RWPE2 (cell line): ENCODE data around the gene FAM153A.
"Not testable (repeated sequence)": the region's sequence is repeated elsewhere in the genome, so short reads cannot be mapped to it uniquely, and the experiment has no call there.

Source experiments
- ATAC-seq: fragments of 200-7000 bp; cut with Tn5 transposase; 3 replicates; pipeline ENCODE4 v1.9.1; 2021; ENCODE audit warnings: low read depth
- DNase-seq: peaks from one replicate; pipeline ENCODE4 v3.0.0-alpha.2; 2020; ENCODE audit warnings: low spot score
- H3K27ac ChIP-seq: fragments of 450-650 bp; 2 replicates; pipeline ENCODE4 v1.5.1; 2017; ENCODE audit warnings: mild to moderate bottlenecking; ENCODE audit not compliant: poor library complexity, severe bottlenecking
- H3K27me3 ChIP-seq: fragments of 250-450 bp; sonication (Bioruptor Pico); 2 replicates; pipeline ENCODE4 v1.5.1; 2021; ENCODE audit warnings: mild to moderate bottlenecking, moderate library complexity; ENCODE audit not compliant: insufficient read depth, poor library complexity, severe bottlenecking
- H3K36me3 ChIP-seq: fragments of 250-450 bp; sonication (Bioruptor Pico); 2 replicates; pipeline ENCODE4 v1.5.1; 2020; ENCODE audit warnings: low read depth, mild to moderate bottlenecking, moderate library complexity
- H3K4me1 ChIP-seq: fragments of 250-450 bp; sonication (Bioruptor Pico); 2 replicates; pipeline ENCODE4 v1.5.1; 2021; ENCODE audit warnings: mild to moderate bottlenecking, moderate library complexity; ENCODE audit not compliant: insufficient read depth, poor library complexity, severe bottlenecking
- H3K4me3 ChIP-seq: fragments of 250-450 bp; sonication (Bioruptor Pico); 2 replicates; pipeline ENCODE4 v1.5.1; 2021; ENCODE audit warnings: mild to moderate bottlenecking, moderate library complexity; ENCODE audit not compliant: severe bottlenecking
- H3K9me3 ChIP-seq: fragments of 250-450 bp; sonication (Bioruptor Pico); 2 replicates; pipeline ENCODE4 v1.5.1; 2021; ENCODE audit warnings: mild to moderate bottlenecking, moderate library complexity; ENCODE audit not compliant: severe bottlenecking

FAM153A gene

GRCh38 chr5:177801427-177801826 lies 18.7 kb upstream of the FAM153A start:
- not testable (repeated sequence) for H3K27ac ChIP-seq, H3K36me3 ChIP-seq, H3K9me3 ChIP-seq, H3K27me3 ChIP-seq, DNase-seq, H3K4me1 ChIP-seq, H3K4me3 ChIP-seq
- ATAC-seq: peak; percentile 93

GRCh38 chr5:177798237-177798840 lies 15.6 kb upstream of the FAM153A start:
- H3K27ac ChIP-seq, H3K27me3 ChIP-seq, H3K4me3 ChIP-seq, H3K9me3 ChIP-seq, H3K36me3 ChIP-seq, ATAC-seq, DNase-seq, H3K4me1 ChIP-seq: not testable (repeated sequence)

- not testable (repeated sequence) for H3K27ac ChIP-seq, H3K36me3 ChIP-seq, H3K27me3 ChIP-seq, H3K4me3 ChIP-seq, H3K9me3 ChIP-seq, DNase-seq, ATAC-seq, H3K4me1 ChIP-seq
Observed at GRCh38 chr5:177793272-177793671, 10.6 kb upstream of the FAM153A start.

- H3K9me3 ChIP-seq, H3K27me3 ChIP-seq, DNase-seq, H3K36me3 ChIP-seq, H3K27ac ChIP-seq, ATAC-seq, H3K4me3 ChIP-seq, H3K4me1 ChIP-seq: not testable (repeated sequence)
Observed at GRCh38 chr5:177791649-177792048, 8.9 kb upstream of the FAM153A start.

GRCh38 chr5:177782169-177782568 lies 530 bp downstream of the FAM153A start:
- not testable (repeated sequence) for H3K4me3 ChIP-seq, H3K27me3 ChIP-seq, H3K9me3 ChIP-seq, ATAC-seq, H3K4me1 ChIP-seq, H3K27ac ChIP-seq, DNase-seq, H3K36me3 ChIP-seq

GRCh38 chr5:177771206-177771605 lies 11.5 kb downstream of the FAM153A start:
- not testable (repeated sequence) for H3K27me3 ChIP-seq, DNase-seq, H3K27ac ChIP-seq, H3K4me1 ChIP-seq, H3K9me3 ChIP-seq, H3K4me3 ChIP-seq, H3K36me3 ChIP-seq
- ATAC-seq: peak; percentile 84

- not testable (repeated sequence) for H3K36me3 ChIP-seq, H3K27ac ChIP-seq, H3K4me1 ChIP-seq, H3K4me3 ChIP-seq, H3K27me3 ChIP-seq, DNase-seq, ATAC-seq, H3K9me3 ChIP-seq
Observed at GRCh38 chr5:177770646-177771045, 12.1 kb downstream of the FAM153A start.

- H3K27me3 ChIP-seq, DNase-seq, H3K36me3 ChIP-seq, H3K27ac ChIP-seq, H3K9me3 ChIP-seq, H3K4me1 ChIP-seq, H3K4me3 ChIP-seq, ATAC-seq: not testable (repeated sequence)
Observed at GRCh38 chr5:177763737-177764508, 18.8 kb downstream of the FAM153A start.

- not testable (repeated sequence) for H3K36me3 ChIP-seq, ATAC-seq, H3K4me1 ChIP-seq, H3K4me3 ChIP-seq, DNase-seq, H3K27me3 ChIP-seq, H3K9me3 ChIP-seq, H3K27ac ChIP-seq
Observed at GRCh38 chr5:177760954-177761353, 21.7 kb downstream of the FAM153A start.

GRCh38 chr5:177747354-177747753 lies 35.3 kb downstream of the FAM153A start:
- DNase-seq, ATAC-seq: not testable (repeated sequence)

GRCh38 chr5:177724858-177725257 lies 57.8 kb downstream of the FAM153A start:
- peak; percentile 50; the same call in 1 of the 3 replicates for ATAC-seq
- not testable (repeated sequence) for H3K9me3 ChIP-seq, H3K27me3 ChIP-seq, H3K36me3 ChIP-seq, DNase-seq, H3K27ac ChIP-seq, H3K4me3 ChIP-seq, H3K4me1 ChIP-seq

More at GRCh38 chr5:177747354-177747753, 35.3 kb downstream of the FAM153A start:
- H3K9me3 ChIP-seq, H3K4me3 ChIP-seq, H3K27me3 ChIP-seq, H3K36me3 ChIP-seq, H3K27ac ChIP-seq, H3K4me1 ChIP-seq: not testable (repeated sequence)
